CD14-positive monocyte (primary cell): ENCODE results near the gene XXYLT1. TPM values are rescaled to one million over a fixed set of nuclear protein-coding genes. Genes with fewer than 3 reads are reported as not detected.

Experiments used
- DNase-seq, 3 donors: peaks; one replicate each; pipeline ENCODE4 v3.0.0-alpha.2; 2011 to 2022
- H2AFZ ChIP-seq: 2 replicates; pipeline ENCODE4 v1.6.0; 2012; ENCODE audit warnings: mild to moderate bottlenecking, low read depth, low read length, inconsistent platforms; ENCODE audit not compliant: insufficient read depth, poor library complexity, severe bottlenecking
- H3K27ac ChIP-seq, 2 donors: 1 replicate in 1 of 2; 2 replicates in 1 of 2; pipeline ENCODE4 v1.5.1; 2012 to 2013; ENCODE audit warnings: low read length in 2 of 2, control low read depth in 1 of 2, inconsistent platforms in 1 of 2, low read depth in 1 of 2, mild to moderate bottlenecking in 1 of 2
- H3K27me3 ChIP-seq, 2 donors: one replicate each; pipeline versions ENCODE4 v1.6.0 to v1.6.1; 2011 to 2013; ENCODE audit warnings: low read length in 2 of 2; ENCODE audit not compliant: control insufficient read depth in 2 of 2, insufficient read depth in 2 of 2
- H3K36me3 ChIP-seq, 2 donors: replicated peaks in 1 of 2; 1 replicate in 1 of 2; 2 replicates in 1 of 2; pipeline versions ENCODE4 v1.5.1 to v1.6.1; 2012 to 2013; ENCODE audit warnings: low read length in 2 of 2, control low read depth in 1 of 2, inconsistent platforms in 1 of 2, mild to moderate bottlenecking in 1 of 2; ENCODE audit not compliant: insufficient read depth in 2 of 2, control insufficient read depth in 1 of 2
- H3K4me1 ChIP-seq, 2 donors: 1 replicate in 1 of 2; 2 replicates in 1 of 2; pipeline versions ENCODE4 v1.5.1 to v1.6.1; 2012 to 2013; ENCODE audit warnings: low read length in 2 of 2, control low read depth in 1 of 2, inconsistent platforms in 1 of 2, mild to moderate bottlenecking in 1 of 2, moderate library complexity in 1 of 2; ENCODE audit not compliant: insufficient read depth in 2 of 2, control insufficient read depth in 1 of 2
- H3K4me2 ChIP-seq: replicated peaks from 2 replicates; pipeline ENCODE3; 2012; ENCODE audit warnings: low read length, moderate library complexity, mild to moderate bottlenecking; ENCODE audit not compliant: poor library complexity, severe bottlenecking; ENCODE audit errors: extremely low read depth
- H3K4me3 ChIP-seq, 3 experiments: fragments of 200-600 bp in 1 of 3; sonication (generic) in 1 of 3; replicated peaks in 1 of 3; 1 replicate in 2 of 3; 2 replicates in 1 of 3; pipeline ENCODE4 v1.5.1; 2011 to 2013; ENCODE audit warnings: low read length in 3 of 3, mild to moderate bottlenecking in 3 of 3, control low read depth in 2 of 3, low read depth in 2 of 3, inconsistent platforms in 1 of 3, moderate library complexity in 1 of 3
- H3K79me2 ChIP-seq: 2 replicates; pipeline ENCODE4 v1.6.0; 2012; ENCODE audit warnings: mild to moderate bottlenecking, control low read depth, inconsistent platforms, low read length, moderate library complexity; ENCODE audit not compliant: insufficient read depth
- H3K9ac ChIP-seq: 2 replicates; pipeline ENCODE4 v1.6.0; 2017; ENCODE audit warnings: low read length, mild to moderate bottlenecking; ENCODE audit not compliant: insufficient read depth, poor library complexity, severe bottlenecking
- H3K9me3 ChIP-seq, 2 donors: replicated peaks in 1 of 2; 1 replicate in 1 of 2; 2 replicates in 1 of 2; pipeline versions ENCODE4 v1.5.1 to v1.6.1; 2012 to 2013; ENCODE audit warnings: low read length in 2 of 2, control low read depth in 1 of 2; ENCODE audit not compliant: control insufficient read depth in 1 of 2, insufficient read depth in 1 of 2
- H4K20me1 ChIP-seq: 2 replicates; pipeline ENCODE4 v1.6.0; 2012; ENCODE audit warnings: mild to moderate bottlenecking, low read length, control low read depth, moderate library complexity; ENCODE audit not compliant: insufficient read depth
- H3K27ac Mint-ChIP-seq, 7 donors: one replicate each; pipeline ENCODE4 v1.8.0; 2020; ENCODE audit warnings: mild to moderate bottlenecking in 7 of 7, mixed read lengths in 7 of 7, moderate library complexity in 6 of 7, inconsistent platforms in 2 of 7
- H3K27me3 Mint-ChIP-seq, 3 donors: one replicate each; pipeline ENCODE4 v1.8.0; 2021 to 2022; ENCODE audit warnings: low read depth in 3 of 3, mild to moderate bottlenecking in 3 of 3, mixed read lengths in 3 of 3, moderate library complexity in 3 of 3, inconsistent platforms in 1 of 3
- H3K36me3 Mint-ChIP-seq, 2 donors: one replicate each; pipeline ENCODE4 v1.8.0; 2020; ENCODE audit warnings: mixed read lengths in 2 of 2, inconsistent platforms in 1 of 2, mild to moderate bottlenecking in 1 of 2
- H3K4me1 Mint-ChIP-seq: one replicate; pipeline ENCODE4 v1.8.0; 2020; ENCODE audit warnings: mild to moderate bottlenecking, mixed read lengths
- H3K4me3 Mint-ChIP-seq, 2 donors: one replicate each; pipeline ENCODE4 v1.8.0; 2020; ENCODE audit warnings: mild to moderate bottlenecking in 2 of 2, mixed read lengths in 2 of 2, moderate library complexity in 1 of 2
- H3K9me3 Mint-ChIP-seq, 7 donors: one replicate each; pipeline ENCODE4 v1.8.0; 2020 to 2022; ENCODE audit warnings: mixed read lengths in 7 of 7, mild to moderate bottlenecking in 6 of 7, moderate library complexity in 6 of 7, inconsistent platforms in 2 of 7
- CTCF ChIP-seq: fragments of 200-600 bp; IDR thresholded peaks from one replicate; pipeline ENCODE4 v1.8.0; 2022; ENCODE audit warnings: antibody characterized with exemption, mild to moderate bottlenecking
- WGBS: methylation state at CpG from one replicate; pipeline ENCODE4 v1.1.5; 2013; ENCODE audit warnings: missing lambda C conversion rate; ENCODE audit not compliant: insufficient coverage; 5-methylcytosine and 5-hydroxymethylcytosine counted together
- intact Hi-C, 2 donors: fragments of 100-400 bp; cut with micrococcal nuclease; formaldehyde crosslinking; loops; one replicate each; pipeline versions ENCODE4 v1.15.0 to v1.15.1; 2023
- polyA plus RNA-seq, 3 donors: library from polyadenylated mRNA; depleted of rRNA in 1 of 3; unstranded in 2 of 3; stranded (reverse) in 1 of 3; fragments of 300-500 nt in 2 of 3; fragments of >200 nt in 1 of 3; fragmentation: Illumina TruSeq in 2 of 3; gene quantifications; 1 replicate in 2 of 3; 2 replicates in 1 of 3; pipeline ENCODE4 v1.2.3, GENCODE V29; 2012 to 2021

Gene XXYLT1
- polyA plus RNA-seq, 3 donors = 11.8 to 13.5 (median 13.2) TPM

- Histone ChIP-seq H3K4me2 (no peak overlapping the region), H3K36me3 (no peaks in the 10 kb centered on the region), H3K27me3 (no peaks in the 10 kb centered on the region), H3K9me3 (no peaks in the 10 kb centered on the region), H3K4me1 (peaks cover 69 to 71% of the 10 kb centered on the region in 2 donors), H3K27ac (peak overlapping the region; percentile 12 to 56), H3K4me3 (no peak overlapping the region), H2AFZ (peak overlapping the region; percentile 33), H3K79me2 (no peaks in the 10 kb centered on the region), H3K9ac (no peak overlapping the region), H4K20me1 (no peaks in the 10 kb centered on the region)
- Mint-ChIP-seq H3K4me3 (no peak overlapping the region), H3K27me3 (peaks cover 0 to 7% (median 0%) of the 10 kb centered on the region in 3 donors), H3K9me3 (peaks cover 0 to 2% (median 0%) of the 10 kb centered on the region in 7 donors), H3K4me1 (peaks cover 73% of the 10 kb centered on the region), H3K27ac (peak overlapping the region in 5 of 7 donors; percentile 14 to 79 (median 71)), H3K36me3 (peaks cover 10 to 12% of the 10 kb centered on the region in 2 donors)
- no peak for TF ChIP-seq CTCF
- intact Hi-C loops = no loop called here
- DNase-seq = no peak
- WGBS = 79% methylated on average over 5 of the region's 14 CpGs
Measured at GRCh38 chr3:195160257-195160898, 110.6 kb downstream of the XXYLT1 start.

GRCh38 chr3:195159814-195160165 lies 111.2 kb downstream of the XXYLT1 start:
- H3K9me3 Mint-ChIP-seq = peaks cover 0 to 2% (median 0%) of the 10 kb centered on the region in 7 donors
- Histone ChIP-seq H3K27me3 (no peaks in the 10 kb centered on the region), H3K27ac (no peak overlapping the region), H3K4me3 (no peak overlapping the region), H3K4me1 (peaks cover 69 to 71% of the 10 kb centered on the region in 2 donors), H3K79me2 (no peaks in the 10 kb centered on the region), H3K36me3 (no peaks in the 10 kb centered on the region), H3K4me2 (no peak overlapping the region), H3K9me3 (no peaks in the 10 kb centered on the region), H4K20me1 (no peaks in the 10 kb centered on the region), H2AFZ (no peak overlapping the region), H3K9ac (no peak overlapping the region)
- DNase-seq = no peak
- no peak overlapping the region for H3K27ac Mint-ChIP-seq
- peaks cover 11 to 12% of the 10 kb centered on the region in 2 donors for H3K36me3 Mint-ChIP-seq
- no CpG with 5 or more reads among the region's 6 CpGs for whole genome bisulfite sequencing
- TF ChIP-seq CTCF = no peak
- H3K4me3 Mint-ChIP-seq = no peak overlapping the region
- peaks cover 73% of the 10 kb centered on the region for H3K4me1 Mint-ChIP-seq
- peaks cover 0 to 7% (median 0%) of the 10 kb centered on the region in 3 donors for H3K27me3 Mint-ChIP-seq
- intact Hi-C loops = no loop called here
